Central memory CD8-positive, alpha-beta T cell (primary cell): Measurements from ENCODE around the gene DMGDH.
A peak's percentile ranks its signal among the peaks of the same experiment; 100 is the strongest.

Source experiments
- ATAC-seq: fragments of 150-1000 bp; cut with Tn5 transposase; replicated peaks from 2 replicates; pipeline ENCODE4 v1.10.0; 2022; ENCODE audit warnings: mild to moderate bottlenecking, moderate FRiP score, moderate number of reproducible peaks; ENCODE audit not compliant: poor library complexity, severe bottlenecking; ENCODE audit errors: extremely low read depth
- DNase-seq, 2 donors: peaks; one replicate each; pipeline ENCODE4 v3.0.0; 2021; ENCODE audit warnings: low spot score in 2 of 2
- H3K27ac Mint-ChIP-seq: one replicate; pipeline ENCODE4 v1.8.0; 2022; ENCODE audit warnings: low read depth, mild to moderate bottlenecking, moderate library complexity, mixed read lengths
- H3K27me3 Mint-ChIP-seq: one replicate; pipeline ENCODE4 v1.8.0; 2022; ENCODE audit warnings: mixed read lengths
- H3K36me3 Mint-ChIP-seq: one replicate; pipeline ENCODE4 v1.8.0; 2022; ENCODE audit warnings: mild to moderate bottlenecking, moderate library complexity, mixed read lengths; ENCODE audit not compliant: insufficient read depth
- H3K4me1 Mint-ChIP-seq: one replicate; pipeline ENCODE4 v1.8.0; 2022; ENCODE audit warnings: mixed read lengths
- H3K4me3 Mint-ChIP-seq: one replicate; pipeline ENCODE4 v1.8.0; 2022; ENCODE audit warnings: mild to moderate bottlenecking, moderate library complexity, mixed read lengths
- H3K9me3 Mint-ChIP-seq: one replicate; pipeline ENCODE4 v1.8.0; 2022; ENCODE audit warnings: mixed read lengths

The DMGDH gene

GRCh38 chr5:79023348-79023747 is 46.1 kb downstream of the DMGDH start:
- Mint-ChIP-seq H3K36me3 (no peaks in the 10 kb centered on the region), H3K27ac (no peak overlapping the region), H3K4me1 (peaks cover 17% of the 10 kb centered on the region), H3K9me3 (no peaks in the 10 kb centered on the region), H3K4me3 (no peak overlapping the region), H3K27me3 (peaks cover 95% of the 10 kb centered on the region)
- ATAC-seq (no peak), DNase-seq (no peak)

GRCh38 chr5:79022771-79023170 is 46.7 kb downstream of the DMGDH start:
- DNase-seq = no peak

GRCh38 chr5:79021753-79022152 is 47.7 kb downstream of the DMGDH start:
- Mint-ChIP-seq H3K4me1 (peaks cover 17% of the 10 kb centered on the region), H3K27ac (no peak overlapping the region), H3K4me3 (no peak overlapping the region), H3K36me3 (no peaks in the 10 kb centered on the region), H3K9me3 (no peaks in the 10 kb centered on the region), H3K27me3 (peaks cover 100% of the 10 kb centered on the region)
- ATAC-seq (no peak), DNase-seq (no peak)

More at GRCh38 chr5:79022771-79023170, 46.7 kb downstream of the DMGDH start:
- Mint-ChIP-seq H3K9me3 (no peaks in the 10 kb centered on the region), H3K27ac (no peak overlapping the region), H3K4me1 (peaks cover 17% of the 10 kb centered on the region), H3K27me3 (peaks cover 100% of the 10 kb centered on the region), H3K36me3 (no peaks in the 10 kb centered on the region), H3K4me3 (no peak overlapping the region)
- no peak for ATAC-seq

- Mint-ChIP-seq H3K9me3 (no peaks in the 10 kb centered on the region), H3K27me3 (peaks cover 100% of the 10 kb centered on the region), H3K4me3 (no peak overlapping the region), H3K4me1 (peaks cover 17% of the 10 kb centered on the region), H3K27ac (no peak overlapping the region), H3K36me3 (no peaks in the 10 kb centered on the region)
- ATAC-seq (no peak), DNase-seq (no peak)
Measured at GRCh38 chr5:79020861-79021561, 48.5 kb downstream of the DMGDH start.

GRCh38 chr5:79014631-79015030 is 54.8 kb downstream of the DMGDH start:
- H3K27ac Mint-ChIP-seq = no peak overlapping the region
- H3K27me3 Mint-ChIP-seq = peaks cover 53% of the 10 kb centered on the region
- no peak for ATAC-seq
- peaks cover 9% of the 10 kb centered on the region for H3K9me3 Mint-ChIP-seq
- H3K4me3 Mint-ChIP-seq = no peak overlapping the region
- no peak for DNase-seq
- H3K36me3 Mint-ChIP-seq = no peaks in the 10 kb centered on the region
- no peaks in the 10 kb centered on the region for H3K4me1 Mint-ChIP-seq

GRCh38 chr5:79011869-79012268 is 57.6 kb downstream of the DMGDH start:
- Mint-ChIP-seq H3K27ac (no peak overlapping the region), H3K4me3 (no peak overlapping the region), H3K36me3 (no peaks in the 10 kb centered on the region), H3K27me3 (peaks cover 25% of the 10 kb centered on the region), H3K4me1 (no peaks in the 10 kb centered on the region), H3K9me3 (peaks cover 9% of the 10 kb centered on the region)
- DNase-seq (no peak), ATAC-seq (no peak)

- H3K36me3 Mint-ChIP-seq = no peaks in the 10 kb centered on the region
- peaks cover 9% of the 10 kb centered on the region for H3K9me3 Mint-ChIP-seq
- H3K4me1 Mint-ChIP-seq = no peaks in the 10 kb centered on the region
- peaks cover 24% of the 10 kb centered on the region for H3K27me3 Mint-ChIP-seq
- no peak overlapping the region for H3K4me3 Mint-ChIP-seq
- H3K27ac Mint-ChIP-seq = no peak overlapping the region
- ATAC-seq (no peak), DNase-seq (no peak)
Measured at GRCh38 chr5:79011219-79011836, 58.1 kb downstream of the DMGDH start.

- H3K9me3 Mint-ChIP-seq = peaks cover 7% of the 10 kb centered on the region
- ATAC-seq (no peak), DNase-seq (no peak)
- no peaks in the 10 kb centered on the region for H3K4me1 Mint-ChIP-seq
- H3K4me3 Mint-ChIP-seq = no peak overlapping the region
- H3K27ac Mint-ChIP-seq = no peak overlapping the region
- H3K36me3 Mint-ChIP-seq = peaks cover 2% of the 10 kb centered on the region
- H3K27me3 Mint-ChIP-seq = peaks cover 21% of the 10 kb centered on the region
Measured at GRCh38 chr5:79008362-79008761, 61.1 kb downstream of the DMGDH start.

GRCh38 chr5:79007872-79008271 is 61.6 kb downstream of the DMGDH start:
- peaks cover 2% of the 10 kb centered on the region for H3K9me3 Mint-ChIP-seq
- no peaks in the 10 kb centered on the region for H3K4me1 Mint-ChIP-seq
- peaks cover 26% of the 10 kb centered on the region for H3K27me3 Mint-ChIP-seq
- DNase-seq (no peak), ATAC-seq (no peak)
- H3K27ac Mint-ChIP-seq = no peak overlapping the region
- no peak overlapping the region for H3K4me3 Mint-ChIP-seq
- H3K36me3 Mint-ChIP-seq = peaks cover 2% of the 10 kb centered on the region

- H3K9me3 Mint-ChIP-seq = no peaks in the 10 kb centered on the region
- peaks cover 44% of the 10 kb centered on the region for H3K27me3 Mint-ChIP-seq
- H3K27ac Mint-ChIP-seq = peak overlapping the region; percentile 68
- H3K36me3 Mint-ChIP-seq = peaks cover 2% of the 10 kb centered on the region
- ATAC-seq (no peak), DNase-seq (no peak)
- H3K4me1 Mint-ChIP-seq = no peaks in the 10 kb centered on the region
- no peak overlapping the region for H3K4me3 Mint-ChIP-seq
Measured at GRCh38 chr5:79005936-79006631, 63.4 kb downstream of the DMGDH start.

GRCh38 chr5:79005151-79005550 is 64.3 kb downstream of the DMGDH start:
- DNase-seq (no peak), ATAC-seq (no peak)
- peaks cover 53% of the 10 kb centered on the region for H3K27me3 Mint-ChIP-seq
- no peak overlapping the region for H3K27ac Mint-ChIP-seq
- H3K36me3 Mint-ChIP-seq = peaks cover 2% of the 10 kb centered on the region
- H3K4me1 Mint-ChIP-seq = no peaks in the 10 kb centered on the region
- H3K4me3 Mint-ChIP-seq = no peak overlapping the region
- H3K9me3 Mint-ChIP-seq = no peaks in the 10 kb centered on the region

- ATAC-seq (no peak), DNase-seq (no peak)
- Mint-ChIP-seq H3K4me3 (no peak overlapping the region), H3K27ac (no peak overlapping the region), H3K4me1 (no peaks in the 10 kb centered on the region), H3K36me3 (peaks cover 2% of the 10 kb centered on the region), H3K9me3 (no peaks in the 10 kb centered on the region), H3K27me3 (peaks cover 70% of the 10 kb centered on the region)
Measured at GRCh38 chr5:79002374-79002773, 67.1 kb downstream of the DMGDH start.

- peaks cover 67% of the 10 kb centered on the region for H3K27me3 Mint-ChIP-seq
- H3K36me3 Mint-ChIP-seq = peaks cover 2% of the 10 kb centered on the region
- no peaks in the 10 kb centered on the region for H3K4me1 Mint-ChIP-seq
- no peaks in the 10 kb centered on the region for H3K9me3 Mint-ChIP-seq
- H3K27ac Mint-ChIP-seq = no peak overlapping the region
- DNase-seq (no peak), ATAC-seq (no peak)
- no peak overlapping the region for H3K4me3 Mint-ChIP-seq
Measured at GRCh38 chr5:79001471-79001870, 68.0 kb downstream of the DMGDH start.
